ENCODE measurements around the gene CFAP57.

Gene CFAP57

DNA sequence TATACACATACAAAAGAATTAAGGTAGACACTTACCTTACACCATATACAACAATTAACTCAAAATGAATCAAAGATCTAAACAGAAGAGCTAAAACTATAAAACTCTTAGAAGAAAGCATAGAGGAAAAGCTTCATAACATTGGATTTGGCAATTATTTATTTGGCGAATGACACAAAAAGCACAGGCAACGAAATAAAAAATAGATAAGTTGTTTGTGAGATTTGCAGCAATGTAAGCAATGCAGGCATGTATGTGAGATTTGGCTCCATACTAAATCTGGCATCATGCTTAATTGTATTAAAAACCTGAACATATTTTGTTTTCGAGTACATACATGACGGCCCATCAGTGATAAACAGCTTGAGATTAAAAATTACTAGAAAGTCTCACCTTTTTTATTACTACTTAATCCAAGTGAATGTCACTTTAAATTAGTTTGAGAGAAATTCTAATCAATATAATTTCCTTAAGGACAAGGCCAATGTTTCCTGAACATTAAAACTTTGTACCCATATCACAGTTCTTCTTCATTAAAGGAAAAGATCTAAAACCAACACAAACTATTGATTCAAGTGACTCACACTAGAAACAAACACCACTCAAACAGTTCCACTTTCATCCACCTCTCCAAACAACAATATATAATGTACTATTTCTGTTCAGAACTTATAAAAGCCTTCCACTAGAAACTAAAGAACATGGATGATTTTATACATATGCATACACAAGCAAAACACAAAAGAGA, 74.5 kb downstream of the CFAP57 start:
- no peaks in the 10 kb centered on the region for H3K27me3 ChIP-seq (ENCODE audit: insufficient read depth, low read length)
- H3K9me3 ChIP-seq (ENCODE audit: insufficient read depth, low read depth, low read length), result peaks cover 42% of the 10 kb centered on the region
- no peak overlapping the region for H3K4me3 ChIP-seq (ENCODE audit: low read length)
- H3K4me1 ChIP-seq (ENCODE audit: insufficient read depth, low read length), result no peaks in the 10 kb centered on the region; the same call in 1 of the 2 replicates
- H3K36me3 ChIP-seq (ENCODE audit: insufficient read depth, low read depth, low read length), result no peaks in the 10 kb centered on the region
- no peak overlapping the region for H3K27ac ChIP-seq (ENCODE audit: low read length)
- no peak overlapping the region for H3K9ac ChIP-seq (ENCODE audit: low read depth, low read length)

DNA sequence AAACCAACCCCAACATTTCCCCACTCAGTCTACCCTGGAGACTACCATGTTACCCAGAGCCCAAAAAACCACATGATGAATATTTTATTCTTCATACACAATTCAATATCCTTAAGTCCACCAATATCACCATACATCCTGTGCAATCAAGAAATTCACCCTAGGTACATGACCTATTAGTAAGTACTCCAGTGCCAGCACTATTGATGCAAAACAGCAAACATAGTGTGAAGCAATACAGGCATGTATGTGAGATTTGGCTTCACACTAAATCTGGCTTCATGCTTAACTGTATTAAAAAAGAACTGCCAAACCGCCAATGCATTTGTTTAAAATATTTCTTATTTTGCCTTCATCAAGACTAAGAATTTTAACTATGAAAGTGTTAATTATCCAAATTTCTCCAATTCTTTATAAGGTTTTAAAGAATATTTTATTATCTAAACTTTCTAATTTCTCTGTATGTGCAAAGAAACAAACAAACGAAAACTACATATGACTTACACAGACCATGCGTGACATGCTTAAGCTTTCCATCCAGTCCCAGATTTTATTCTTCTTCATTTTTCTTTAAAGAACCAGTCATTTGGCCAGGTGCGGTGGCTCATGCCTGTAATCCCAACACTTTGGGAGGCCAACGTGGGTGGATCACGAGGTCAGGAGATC, 75.3 kb downstream of the CFAP57 start:
- Histone ChIP-seq H3K4me3 (ENCODE audit: low read length) (no peak overlapping the region), H3K9me3 (ENCODE audit: insufficient read depth, low read depth, low read length) (peaks cover 42% of the 10 kb centered on the region), H3K36me3 (ENCODE audit: insufficient read depth, low read depth, low read length) (no peaks in the 10 kb centered on the region), H3K9ac (ENCODE audit: low read depth, low read length) (no peak overlapping the region), H3K4me1 (ENCODE audit: insufficient read depth, low read length) (no peaks in the 10 kb centered on the region), H3K27me3 (ENCODE audit: insufficient read depth, low read length) (no peaks in the 10 kb centered on the region), H3K27ac (ENCODE audit: low read length) (no peak overlapping the region)

DNA sequence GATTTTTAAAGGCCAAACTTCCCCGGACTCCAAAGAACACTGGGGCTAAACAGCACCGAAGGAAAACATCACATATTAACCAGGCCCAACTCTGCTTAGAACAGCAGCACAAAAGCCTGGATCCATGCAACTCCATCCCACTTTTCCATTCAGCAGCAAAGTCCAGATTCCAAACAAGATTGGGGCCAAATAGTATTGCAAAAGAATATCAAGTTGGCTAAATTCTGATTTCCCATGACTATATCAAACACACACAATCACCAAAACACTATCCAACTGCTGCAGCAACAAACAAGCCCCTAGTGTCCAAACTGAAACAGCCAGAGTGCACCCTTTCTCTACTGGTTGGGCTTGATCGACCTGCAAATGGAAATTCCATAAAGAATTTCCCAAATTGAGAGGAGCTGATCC, 78.2 kb downstream of the CFAP57 start:
- Histone ChIP-seq H3K27me3 (ENCODE audit: insufficient read depth, low read length) (no peaks in the 10 kb centered on the region), H3K27ac (ENCODE audit: low read length) (no peak overlapping the region), H3K9me3 (ENCODE audit: insufficient read depth, low read depth, low read length) (peaks cover 35% of the 10 kb centered on the region), H3K4me1 (ENCODE audit: insufficient read depth, low read length) (no peaks in the 10 kb centered on the region), H3K36me3 (ENCODE audit: insufficient read depth, low read depth, low read length) (no peaks in the 10 kb centered on the region), H3K4me3 (ENCODE audit: low read length) (no peak overlapping the region), H3K9ac (ENCODE audit: low read depth, low read length) (no peak overlapping the region)

DNA sequence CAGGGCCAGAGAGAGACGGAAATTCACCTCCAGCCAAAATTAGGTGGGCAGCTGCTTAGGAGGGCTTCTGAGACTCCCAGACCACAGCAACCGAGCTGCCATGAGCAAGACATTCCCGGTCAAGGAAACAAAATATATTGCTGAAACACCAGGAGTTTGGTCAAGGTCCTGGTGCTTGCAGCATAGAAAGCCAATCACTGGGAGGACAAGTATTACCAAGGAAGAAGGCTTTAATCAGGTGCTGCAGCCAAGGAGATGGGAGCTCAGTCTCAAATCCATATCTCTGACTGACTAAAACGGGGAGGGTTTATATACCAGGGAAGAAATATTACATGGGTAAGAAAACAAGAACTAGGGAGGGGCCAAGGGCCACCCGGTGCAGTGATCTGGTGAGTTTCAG, 78.9 kb downstream of the CFAP57 start:
- Histone ChIP-seq H3K27ac (ENCODE audit: low read length) (no peak overlapping the region), H3K9me3 (ENCODE audit: insufficient read depth, low read depth, low read length) (peaks cover 29% of the 10 kb centered on the region), H3K4me1 (ENCODE audit: insufficient read depth, low read length) (no peaks in the 10 kb centered on the region), H3K36me3 (ENCODE audit: insufficient read depth, low read depth, low read length) (no peaks in the 10 kb centered on the region), H3K4me3 (ENCODE audit: low read length) (no peak overlapping the region), H3K9ac (ENCODE audit: low read depth, low read length) (no peak overlapping the region), H3K27me3 (ENCODE audit: insufficient read depth, low read length) (no peaks in the 10 kb centered on the region)

DNA sequence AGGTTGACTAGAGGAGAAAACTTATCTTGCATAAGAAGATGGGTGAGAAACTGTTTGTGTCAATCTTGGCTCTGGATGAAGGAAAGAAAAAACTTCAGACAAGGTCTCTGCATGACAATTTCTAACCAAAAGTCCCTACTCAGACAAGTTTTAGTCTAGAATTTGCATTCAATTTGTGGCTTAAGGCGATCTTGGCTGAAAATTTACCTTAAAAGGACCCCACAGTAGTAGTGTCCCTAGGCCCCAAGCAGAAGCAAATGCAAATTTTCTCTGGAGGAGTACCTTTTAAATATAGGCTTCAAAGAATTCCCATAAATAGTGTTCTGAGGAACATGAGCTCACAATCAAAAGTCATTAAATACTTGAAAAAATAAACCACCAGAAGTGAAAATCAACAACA, 80.1 kb downstream of the CFAP57 start:
- H3K4me1 ChIP-seq (ENCODE audit: insufficient read depth, low read length), result no peaks in the 10 kb centered on the region
- H3K4me3 ChIP-seq (ENCODE audit: low read length), result no peak overlapping the region
- no peak overlapping the region for H3K27ac ChIP-seq (ENCODE audit: low read length)
- no peak overlapping the region for H3K9ac ChIP-seq (ENCODE audit: low read depth, low read length)
- H3K36me3 ChIP-seq (ENCODE audit: insufficient read depth, low read depth, low read length), result no peaks in the 10 kb centered on the region
- peaks cover 21% of the 10 kb centered on the region; the same call in 1 of the 2 replicates for H3K9me3 ChIP-seq (ENCODE audit: insufficient read depth, low read depth, low read length)
- no peaks in the 10 kb centered on the region for H3K27me3 ChIP-seq (ENCODE audit: insufficient read depth, low read length)

DNA sequence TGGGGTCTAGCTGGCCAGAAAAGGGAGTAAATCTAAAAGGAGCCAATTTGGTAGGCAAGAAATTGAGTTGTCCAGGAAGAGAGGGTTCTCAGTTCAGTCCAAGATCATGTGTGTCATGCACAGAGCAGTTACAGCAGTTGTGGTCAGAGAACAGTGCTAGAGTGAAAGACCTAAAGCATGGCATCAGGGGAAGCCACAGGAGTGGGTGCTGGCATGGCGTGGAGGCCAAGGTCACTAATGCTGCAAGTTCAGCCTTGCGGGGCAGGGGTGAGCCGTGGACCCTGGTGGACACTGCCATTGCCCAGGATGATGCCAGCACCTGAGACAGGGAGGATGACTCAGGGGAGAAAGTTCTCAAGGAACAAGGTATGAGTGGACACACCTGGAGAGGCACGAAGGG, 81.0 kb downstream of the CFAP57 start:
- Histone ChIP-seq H3K4me1 (ENCODE audit: insufficient read depth, low read length) (no peaks in the 10 kb centered on the region), H3K27me3 (ENCODE audit: insufficient read depth, low read length) (no peaks in the 10 kb centered on the region), H3K4me3 (ENCODE audit: low read length) (no peak overlapping the region), H3K9me3 (ENCODE audit: insufficient read depth, low read depth, low read length) (peaks cover 23% of the 10 kb centered on the region; the same call in 1 of the 2 replicates), H3K36me3 (ENCODE audit: insufficient read depth, low read depth, low read length) (no peaks in the 10 kb centered on the region), H3K27ac (ENCODE audit: low read length) (no peak overlapping the region), H3K9ac (ENCODE audit: low read depth, low read length) (no peak overlapping the region)

DNA sequence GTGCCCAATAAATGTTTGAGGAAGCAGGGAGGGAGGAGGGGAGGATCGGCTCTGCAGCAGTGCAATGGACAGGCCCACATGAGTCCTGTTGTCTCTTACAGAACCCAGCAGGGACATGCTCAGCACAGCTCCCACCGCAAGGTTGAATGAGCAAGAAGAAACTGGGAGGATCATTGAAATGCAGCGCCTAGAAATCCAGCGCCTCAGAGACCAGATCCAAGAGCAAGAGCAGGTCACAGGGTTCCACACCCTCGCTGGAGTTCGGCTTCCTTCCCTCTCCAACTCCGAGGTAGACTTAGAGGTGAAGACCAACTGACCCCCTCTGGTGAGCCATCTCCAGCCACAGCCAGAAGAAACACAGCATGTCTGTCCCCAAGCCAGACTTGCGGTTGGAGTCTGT, 81.7 kb downstream of the CFAP57 start:
- no peak overlapping the region for H3K9ac ChIP-seq (ENCODE audit: low read depth, low read length)
- no peak overlapping the region for H3K27ac ChIP-seq (ENCODE audit: low read length)
- H3K36me3 ChIP-seq (ENCODE audit: insufficient read depth, low read depth, low read length), result no peaks in the 10 kb centered on the region
- peaks cover 29% of the 10 kb centered on the region; the same call in 1 of the 2 replicates for H3K9me3 ChIP-seq (ENCODE audit: insufficient read depth, low read depth, low read length)
- H3K27me3 ChIP-seq (ENCODE audit: insufficient read depth, low read length), result no peaks in the 10 kb centered on the region
- no peaks in the 10 kb centered on the region for H3K4me1 ChIP-seq (ENCODE audit: insufficient read depth, low read length)
- H3K4me3 ChIP-seq (ENCODE audit: low read length), result no peak overlapping the region

DNA sequence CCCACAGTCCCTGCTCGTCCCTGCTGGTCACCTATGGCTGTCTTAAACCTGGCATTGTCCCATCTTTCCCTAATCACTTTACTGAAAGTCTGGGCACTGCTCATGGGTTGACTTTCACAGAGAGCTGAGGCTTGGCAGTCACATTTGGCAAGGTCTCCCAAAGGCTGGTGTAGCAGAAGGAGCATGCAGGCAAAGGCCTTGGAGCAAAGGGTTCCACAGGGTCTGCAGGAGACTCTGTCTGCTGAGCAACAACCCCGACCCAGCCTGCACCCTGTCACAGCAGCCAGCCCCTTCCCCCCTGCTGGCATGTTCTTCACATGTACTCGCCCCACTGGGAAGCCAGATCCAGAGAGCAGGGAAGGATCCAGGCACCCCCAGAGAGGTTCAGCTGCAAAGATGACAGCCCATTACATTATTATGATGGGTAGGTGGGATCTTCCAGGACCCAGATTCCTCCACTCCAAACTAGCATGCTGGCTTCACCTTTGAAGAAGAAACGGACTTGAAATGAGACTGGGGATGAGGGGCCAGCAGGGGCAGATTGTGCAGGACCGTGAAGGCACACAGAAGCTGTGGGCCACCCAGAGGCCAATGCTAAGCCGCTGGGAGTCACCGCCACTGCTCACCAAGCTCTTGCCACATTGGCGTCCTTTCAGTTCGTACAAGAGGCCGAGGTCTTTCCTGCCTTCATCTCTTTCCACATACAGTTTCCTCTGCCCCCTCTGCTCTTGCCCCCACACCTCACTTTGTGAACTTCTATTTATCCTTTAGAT, 83.5 kb downstream of the CFAP57 start:
- no peaks in the 10 kb centered on the region for H3K27me3 ChIP-seq (ENCODE audit: insufficient read depth, low read length)
- peaks cover 29% of the 10 kb centered on the region; the same call in 1 of the 2 replicates for H3K9me3 ChIP-seq (ENCODE audit: insufficient read depth, low read depth, low read length)
- H3K36me3 ChIP-seq (ENCODE audit: insufficient read depth, low read depth, low read length), result no peaks in the 10 kb centered on the region
- H3K4me1 ChIP-seq (ENCODE audit: insufficient read depth, low read length), result no peaks in the 10 kb centered on the region
- H3K27ac ChIP-seq (ENCODE audit: low read length), result no peak overlapping the region
- no peak overlapping the region for H3K4me3 ChIP-seq (ENCODE audit: low read length)
- H3K9ac ChIP-seq (ENCODE audit: low read depth, low read length), result no peak overlapping the region

DNA sequence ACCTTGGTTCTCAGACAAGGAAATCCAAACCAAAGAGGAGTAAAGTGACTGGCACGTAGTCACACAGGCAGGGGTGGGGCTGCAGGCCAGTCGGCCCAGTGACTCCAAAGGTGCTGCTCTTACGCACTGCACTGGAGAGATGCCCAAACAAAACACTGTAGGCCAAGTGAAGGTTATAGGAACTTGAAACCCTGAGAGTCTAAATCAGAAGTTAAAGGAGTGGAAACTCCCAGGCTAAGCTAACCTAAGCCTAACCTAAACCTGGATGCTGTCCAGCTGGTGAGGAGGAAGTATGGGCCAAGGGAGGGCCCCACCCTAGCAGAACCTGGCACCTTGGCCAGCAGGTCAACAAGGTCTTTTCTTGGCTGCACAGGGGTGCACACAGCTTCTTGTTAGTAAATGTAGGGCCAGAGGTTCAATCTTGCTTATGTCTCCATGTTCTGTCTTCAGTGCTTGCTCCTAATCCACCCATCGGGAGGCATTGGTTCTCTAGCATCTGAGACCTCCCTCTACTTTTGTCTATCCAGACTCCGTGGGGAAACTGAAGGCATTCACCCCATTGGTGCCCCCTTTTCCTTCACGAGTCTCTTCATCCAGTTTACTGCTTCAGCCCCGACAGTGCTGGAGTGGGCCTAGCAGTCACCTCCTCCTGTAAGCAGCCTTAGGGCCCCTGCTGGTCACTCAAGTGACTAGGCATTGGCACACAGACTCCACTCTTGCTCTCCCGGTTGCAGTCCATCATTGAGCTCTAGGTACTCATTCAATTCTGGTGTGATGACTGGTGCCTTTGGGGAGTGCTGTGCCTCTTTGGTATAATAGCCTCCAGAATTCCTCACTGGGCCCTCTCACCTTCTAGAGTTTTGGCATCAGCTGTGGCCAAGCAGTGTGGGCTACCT, 84.8 kb downstream of the CFAP57 start:
- no peak overlapping the region for H3K27ac ChIP-seq (ENCODE audit: low read length)
- no peaks in the 10 kb centered on the region for H3K4me1 ChIP-seq (ENCODE audit: insufficient read depth, low read length)
- no peaks in the 10 kb centered on the region for H3K27me3 ChIP-seq (ENCODE audit: insufficient read depth, low read length)
- H3K4me3 ChIP-seq (ENCODE audit: low read length), result no peak overlapping the region
- H3K9ac ChIP-seq (ENCODE audit: low read depth, low read length), result no peak overlapping the region
- H3K9me3 ChIP-seq (ENCODE audit: insufficient read depth, low read depth, low read length), result peaks cover 36% of the 10 kb centered on the region
- H3K36me3 ChIP-seq (ENCODE audit: insufficient read depth, low read depth, low read length), result no peaks in the 10 kb centered on the region

DNA sequence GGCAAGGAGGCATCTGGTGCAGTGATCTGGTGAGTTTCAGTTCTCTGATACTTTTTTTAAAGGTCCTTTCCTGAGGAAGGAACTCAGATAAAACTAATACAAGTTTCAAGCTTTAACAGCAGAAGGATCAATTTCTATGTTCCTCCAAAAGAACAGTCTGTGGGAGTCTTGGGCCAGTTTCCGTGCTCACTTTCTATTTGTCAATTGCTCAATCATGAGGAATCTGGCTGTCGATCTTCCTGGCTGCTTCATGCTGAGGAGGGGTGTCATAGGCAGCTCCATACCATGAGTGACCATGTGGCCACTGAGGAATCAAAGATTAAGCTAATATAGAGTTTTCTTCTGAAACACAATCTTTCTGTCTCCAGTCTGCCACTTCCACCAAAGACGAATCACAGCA, 86.2 kb downstream of the CFAP57 start:
- Histone ChIP-seq H3K4me1 (ENCODE audit: insufficient read depth, low read length) (no peaks in the 10 kb centered on the region), H3K9ac (ENCODE audit: low read depth, low read length) (no peak overlapping the region), H3K27ac (ENCODE audit: low read length) (no peak overlapping the region), H3K9me3 (ENCODE audit: insufficient read depth, low read depth, low read length) (peaks cover 48% of the 10 kb centered on the region), H3K36me3 (ENCODE audit: insufficient read depth, low read depth, low read length) (no peaks in the 10 kb centered on the region), H3K4me3 (ENCODE audit: low read length) (no peak overlapping the region), H3K27me3 (ENCODE audit: insufficient read depth, low read length) (no peaks in the 10 kb centered on the region)

DNA sequence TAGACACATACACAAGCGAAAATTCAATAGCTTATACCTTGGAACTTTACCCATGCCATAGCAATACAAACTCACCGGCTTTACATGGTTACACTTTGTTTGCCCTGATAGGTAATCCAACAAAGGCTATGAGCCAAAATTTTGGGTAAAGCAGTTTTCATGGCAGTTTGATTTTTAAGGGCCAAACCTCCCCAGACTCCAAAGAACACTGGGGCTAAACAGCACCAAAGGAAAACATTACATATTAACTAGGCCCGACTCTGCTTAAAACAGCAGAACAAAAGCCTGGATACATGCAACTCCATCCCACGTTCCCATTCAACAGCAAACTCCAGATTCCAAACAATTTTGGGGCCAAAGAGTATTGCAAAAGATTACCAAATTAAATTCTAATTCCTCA, 93.3 kb downstream of the CFAP57 start:
- Histone ChIP-seq H3K36me3 (ENCODE audit: insufficient read depth, low read depth, low read length) (no peaks in the 10 kb centered on the region), H3K9me3 (ENCODE audit: insufficient read depth, low read depth, low read length) (peaks cover 29% of the 10 kb centered on the region), H3K27ac (ENCODE audit: low read length) (no peak overlapping the region), H3K9ac (ENCODE audit: low read depth, low read length) (no peak overlapping the region), H3K4me3 (ENCODE audit: low read length) (no peak overlapping the region), H3K27me3 (ENCODE audit: insufficient read depth, low read length) (no peaks in the 10 kb centered on the region), H3K4me1 (ENCODE audit: insufficient read depth, low read length) (peaks cover 6% of the 10 kb centered on the region; the same call in 1 of the 2 replicates)

All from iPS-20b (cell line).